Keratinocyte (primary cell): ENCODE measurements around the gene TTC28.

Experiments used
- EZH2 ChIP-seq: IDR thresholded peaks from one replicate; pipeline ENCODE4 v1.6.1; 2012; ENCODE audit warnings: inconsistent platforms, mild to moderate bottlenecking, low read length, moderate library complexity
- TF ChIP-seq, protein P1 (sequence below), 3 experiments: IDR thresholded peaks in 1 of 3; conservative IDR thresholded peaks in 1 of 3; optimal IDR thresholded peaks in 1 of 3; 2 replicates in 2 of 3; 3 replicates in 1 of 3; pipeline versions ENCODE3 to v1.5.1; 2011; ENCODE audit warnings: low read length in 3 of 3, mild to moderate bottlenecking in 3 of 3, moderate library complexity in 2 of 3, control low read depth in 1 of 3, inconsistent platforms in 1 of 3; ENCODE audit not compliant: insufficient read depth in 2 of 3; ENCODE audit errors: extremely low read depth in 1 of 3

DNA sequence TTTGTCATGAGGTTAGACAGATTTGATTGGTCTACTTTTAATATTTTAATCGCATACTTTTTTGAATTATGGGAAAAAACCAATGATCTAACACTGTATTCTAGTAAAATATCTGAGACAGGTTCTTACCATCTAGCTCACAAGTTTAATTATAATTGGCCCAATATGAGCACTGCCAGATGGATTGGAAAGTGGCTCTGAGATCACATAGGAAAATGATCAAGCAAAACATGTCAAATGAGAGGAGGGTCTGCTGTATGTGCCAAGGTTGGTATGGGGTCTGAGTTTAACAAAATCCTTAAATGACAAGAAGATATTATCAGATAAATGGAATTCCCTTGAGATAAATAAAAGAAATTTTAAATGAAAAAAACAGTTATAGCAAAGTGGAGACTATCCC is 264.7 kb downstream of the TTC28 start:
- TF ChIP-seq, protein P1, sequence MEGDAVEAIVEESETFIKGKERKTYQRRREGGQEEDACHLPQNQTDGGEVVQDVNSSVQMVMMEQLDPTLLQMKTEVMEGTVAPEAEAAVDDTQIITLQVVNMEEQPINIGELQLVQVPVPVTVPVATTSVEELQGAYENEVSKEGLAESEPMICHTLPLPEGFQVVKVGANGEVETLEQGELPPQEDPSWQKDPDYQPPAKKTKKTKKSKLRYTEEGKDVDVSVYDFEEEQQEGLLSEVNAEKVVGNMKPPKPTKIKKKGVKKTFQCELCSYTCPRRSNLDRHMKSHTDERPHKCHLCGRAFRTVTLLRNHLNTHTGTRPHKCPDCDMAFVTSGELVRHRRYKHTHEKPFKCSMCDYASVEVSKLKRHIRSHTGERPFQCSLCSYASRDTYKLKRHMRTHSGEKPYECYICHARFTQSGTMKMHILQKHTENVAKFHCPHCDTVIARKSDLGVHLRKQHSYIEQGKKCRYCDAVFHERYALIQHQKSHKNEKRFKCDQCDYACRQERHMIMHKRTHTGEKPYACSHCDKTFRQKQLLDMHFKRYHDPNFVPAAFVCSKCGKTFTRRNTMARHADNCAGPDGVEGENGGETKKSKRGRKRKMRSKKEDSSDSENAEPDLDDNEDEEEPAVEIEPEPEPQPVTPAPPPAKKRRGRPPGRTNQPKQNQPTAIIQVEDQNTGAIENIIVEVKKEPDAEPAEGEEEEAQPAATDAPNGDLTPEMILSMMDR (optimal IDR thresholded peaks at IDR 0.05 in 1 of 3, IDR thresholded peaks at IDR 0.05 in 1 of 3, conservative IDR thresholded peaks at IDR 0.05 in 1 of 3; ENCODE audit: extremely low read depth in 1 of 3, insufficient read depth in 2 of 3, low read length in 3 of 3) = no peak
- TF ChIP-seq EZH2 = no peak
